ENCODE measurements around the gene USH1C. TPM values are rescaled to one million over a fixed set of nuclear protein-coding genes. Genes with fewer than 3 reads are reported as not detected.

USH1C gene
- total RNA-seq, 2 donors from 2014 or later: 12.7 to 20.8 TPM

- no peaks in the 10 kb centered on the region for H3K27me3 ChIP-seq
- intact Hi-C loops (cut with DNase I): no loop called here
- ATAC-seq (no peak), DNase-seq (no peak)
- no peak overlapping the region for H3K27ac ChIP-seq
- H3K4me1 ChIP-seq: no peaks in the 10 kb centered on the region
- WGBS, 2 donors: 68 to 76% methylated on average over 15 to 18 of the region's 20 CpGs
- no peaks in the 10 kb centered on the region for H3K36me3 ChIP-seq (replicated peaks in 1 of 2; ENCODE audit: insufficient read depth in 1 of 2, low read depth in 2 of 2)
- H3K4me3 ChIP-seq: no peak overlapping the region
- TF ChIP-seq CTCF (IDR thresholded peaks at IDR 0.05) (no peak), POLR2A (IDR thresholded peaks at IDR 0.05) (no peak)
- H3K9me3 ChIP-seq: no peaks in the 10 kb centered on the region
Measured at GRCh38 chr11:17526931-17527627, 17.1 kb downstream of the USH1C start.

GRCh38 chr11:17526326-17526725, 17.9 kb downstream of the USH1C start:
- H3K4me1 ChIP-seq: no peaks in the 10 kb centered on the region
- WGBS, 2 donors: 89 to 90% methylated on average over 9 to 13 of the region's 13 CpGs
- no peaks in the 10 kb centered on the region for H3K36me3 ChIP-seq (replicated peaks in 1 of 2; ENCODE audit: insufficient read depth in 1 of 2, low read depth in 2 of 2)
- no peaks in the 10 kb centered on the region for H3K9me3 ChIP-seq
- no peak for TF ChIP-seq POLR2A (IDR thresholded peaks at IDR 0.05)
- TF ChIP-seq CTCF (IDR thresholded peaks at IDR 0.05): no peak
- H3K27ac ChIP-seq: no peak overlapping the region
- DNase-seq (no peak), ATAC-seq (no peak)
- intact Hi-C loops (cut with DNase I): no loop called here
- no peak overlapping the region for H3K4me3 ChIP-seq
- no peaks in the 10 kb centered on the region for H3K27me3 ChIP-seq

GRCh38 chr11:17525570-17525969, 18.6 kb downstream of the USH1C start:
- no peaks in the 10 kb centered on the region for H3K4me1 ChIP-seq
- no peak overlapping the region for H3K27ac ChIP-seq
- no peak for DNase-seq
- no peak overlapping the region for H3K4me3 ChIP-seq
- H3K36me3 ChIP-seq (replicated peaks in 1 of 2; ENCODE audit: insufficient read depth in 1 of 2, low read depth in 2 of 2): no peaks in the 10 kb centered on the region
- H3K27me3 ChIP-seq: no peaks in the 10 kb centered on the region
- intact Hi-C loops (cut with DNase I): no loop called here
- no peaks in the 10 kb centered on the region for H3K9me3 ChIP-seq
- ATAC-seq: no peak
- WGBS, 2 donors: 51 to 56% methylated on average over 4 of the region's 4 CpGs
- no peak for TF ChIP-seq POLR2A (IDR thresholded peaks at IDR 0.05)
- TF ChIP-seq CTCF (IDR thresholded peaks at IDR 0.05): no peak

- Histone ChIP-seq H3K36me3 (replicated peaks in 1 of 2; ENCODE audit: insufficient read depth in 1 of 2, low read depth in 2 of 2) (no peaks in the 10 kb centered on the region), H3K27me3 (no peaks in the 10 kb centered on the region), H3K4me1 (no peaks in the 10 kb centered on the region), H3K9me3 (no peaks in the 10 kb centered on the region), H3K27ac (no peak overlapping the region), H3K4me3 (no peak overlapping the region)
- ATAC-seq (no peak), DNase-seq (no peak)
- 91 to 100% methylated on average over 4 to 9 of the region's 9 CpGs for WGBS, 2 donors
- TF ChIP-seq POLR2A (IDR thresholded peaks at IDR 0.05) (no peak), CTCF (IDR thresholded peaks at IDR 0.05) (no peak)
- intact Hi-C loops (cut with DNase I): no loop called here
Measured at GRCh38 chr11:17524221-17524620, 20.0 kb downstream of the USH1C start.

- Histone ChIP-seq H3K36me3 (replicated peaks in 1 of 2; ENCODE audit: insufficient read depth in 1 of 2, low read depth in 2 of 2) (no peaks in the 10 kb centered on the region), H3K9me3 (no peaks in the 10 kb centered on the region), H3K27me3 (no peaks in the 10 kb centered on the region), H3K4me1 (no peaks in the 10 kb centered on the region), H3K27ac (no peak overlapping the region), H3K4me3 (no peak overlapping the region)
- 71 to 86% methylated on average over 8 to 17 of the region's 17 CpGs for WGBS, 2 donors
- intact Hi-C loops (cut with DNase I): no loop called here
- DNase-seq (no peak), ATAC-seq (no peak)
- no peak for TF ChIP-seq CTCF (IDR thresholded peaks at IDR 0.05)
- no peak for TF ChIP-seq POLR2A (IDR thresholded peaks at IDR 0.05)
Measured at GRCh38 chr11:17522655-17523054, 21.6 kb downstream of the USH1C start.

Measured in body of pancreas (tissue), 4 donors.